Endodermal cell (in vitro differentiated cells): ENCODE results near the gene ROR1. TPM values are rescaled to one million over a fixed set of nuclear protein-coding genes. Genes with fewer than 3 reads are reported as not detected.

Experiments used
- DNase-seq: peaks from one replicate; pipeline ENCODE4 v3.0.0-alpha.2; 2017
- H3K27ac ChIP-seq: 2 replicates; pipeline ENCODE4 v1.5.1; 2013; ENCODE audit warnings: mild to moderate bottlenecking, low read depth, low read length, moderate library complexity
- H3K27me3 ChIP-seq: 2 replicates; pipeline ENCODE4 v1.6.1; 2013; ENCODE audit warnings: mild to moderate bottlenecking, low read length, moderate library complexity; ENCODE audit not compliant: insufficient read depth, control insufficient read depth, poor library complexity, severe bottlenecking
- H3K36me3 ChIP-seq: 2 replicates; pipeline ENCODE4 v1.7.0; 2013; ENCODE audit warnings: mild to moderate bottlenecking, low read length, moderate library complexity; ENCODE audit not compliant: control insufficient read depth, insufficient read depth
- H3K4me1 ChIP-seq: one replicate; pipeline ENCODE4 v1.7.0; 2013; ENCODE audit warnings: low read length; ENCODE audit not compliant: control insufficient read depth, insufficient read depth
- H3K4me3 ChIP-seq: 2 replicates; pipeline ENCODE4 v1.5.1; 2013; ENCODE audit warnings: mild to moderate bottlenecking, low read length, moderate library complexity
- H3K9ac ChIP-seq: 2 replicates; pipeline ENCODE4 v1.6.1; 2013; ENCODE audit warnings: mild to moderate bottlenecking, low read length, moderate library complexity; ENCODE audit not compliant: poor library complexity, severe bottlenecking; ENCODE audit errors: extremely low read depth
- H3K9me3 ChIP-seq: 2 replicates; pipeline ENCODE4 v1.6.1; 2013; ENCODE audit warnings: mild to moderate bottlenecking, low read length, moderate library complexity; ENCODE audit not compliant: control insufficient read depth
- H3K27ac Mint-ChIP-seq: 2 replicates; pipeline ENCODE4 v1.8.0; 2020; ENCODE audit warnings: mixed read lengths
- H3K27me3 Mint-ChIP-seq: 2 replicates; pipeline ENCODE4 v1.8.0; 2021; ENCODE audit warnings: mild to moderate bottlenecking, mixed read lengths; ENCODE audit not compliant: insufficient read depth
- H3K36me3 Mint-ChIP-seq: 2 replicates; pipeline ENCODE4 v1.8.0; 2020; ENCODE audit warnings: low read depth, mixed read lengths
- H3K4me1 Mint-ChIP-seq: 2 replicates; pipeline ENCODE4 v1.8.0; 2020; ENCODE audit warnings: mixed read lengths
- H3K4me3 Mint-ChIP-seq: 2 replicates; pipeline ENCODE4 v1.8.0; 2020; ENCODE audit warnings: mild to moderate bottlenecking, moderate library complexity, mixed read lengths
- H3K9me3 Mint-ChIP-seq: 2 replicates; pipeline ENCODE4 v1.8.0; 2020; ENCODE audit warnings: mild to moderate bottlenecking, mixed read lengths
- CTCF ChIP-seq: fragments of 200-600 bp; sonication (generic); conservative IDR thresholded peaks from 2 replicates; pipeline ENCODE4 v1.5.0; 2021; ENCODE audit warnings: antibody characterized with exemption, mild to moderate bottlenecking
- WGBS, 2 experiments: methylation state at CpG; one replicate each; pipeline versions ENCODE4 v1.1.5 to v1.1.7; 2013; ENCODE audit warnings: missing lambda C conversion rate in 2 of 2, mixed read lengths in 1 of 2; ENCODE audit not compliant: insufficient coverage in 1 of 2, insufficient read length in 1 of 2; 5-methylcytosine and 5-hydroxymethylcytosine counted together
- total RNA-seq, 2 donors: library from RNA; stranded (reverse); fragmentation: NEBNext Ultra II Directional in 1 of 2; extraction: Animal tissue kit (Norgen Biotek cat#: 25700) in 1 of 2; gene quantifications; 2 replicates in 1 of 2; 3 replicates in 1 of 2; pipeline ENCODE4 v1.2.1, GENCODE V29; 2021

Gene ROR1
- total RNA-seq, 2 donors from 2014 or later = 77.4 to 77.9 TPM

GRCh38 chr1:64080941-64081562 lies 307.2 kb downstream of the ROR1 start:
- H3K4me1 ChIP-seq = no peaks in the 10 kb centered on the region
- no peaks in the 10 kb centered on the region for H3K36me3 Mint-ChIP-seq
- peak overlapping the region; percentile 44 for H3K27ac Mint-ChIP-seq
- H3K27me3 Mint-ChIP-seq = no peaks in the 10 kb centered on the region
- no peak overlapping the region for H3K4me3 ChIP-seq
- H3K4me1 Mint-ChIP-seq = peaks cover under 1% of the 10 kb centered on the region
- no peak for TF ChIP-seq CTCF
- H3K27ac ChIP-seq = no peak overlapping the region
- H3K36me3 ChIP-seq = no peaks in the 10 kb centered on the region
- H3K4me3 Mint-ChIP-seq = no peak overlapping the region
- H3K9me3 ChIP-seq = no peaks in the 10 kb centered on the region
- no peak for DNase-seq
- 96% methylated on average over 3 of the region's 3 CpGs; no CpG with 5 or more reads in 1 of the 2 experiments for WGBS, 2 experiments
- H3K9ac ChIP-seq = no peak overlapping the region
- no peaks in the 10 kb centered on the region for H3K27me3 ChIP-seq
- H3K9me3 Mint-ChIP-seq = no peaks in the 10 kb centered on the region

- Mint-ChIP-seq H3K27me3 (no peaks in the 10 kb centered on the region), H3K4me1 (no peaks in the 10 kb centered on the region), H3K4me3 (no peak overlapping the region), H3K27ac (no peak overlapping the region), H3K9me3 (no peaks in the 10 kb centered on the region), H3K36me3 (no peaks in the 10 kb centered on the region)
- TF ChIP-seq CTCF = no peak
- no peak for DNase-seq
- no peaks in the 10 kb centered on the region for H3K4me1 ChIP-seq
- H3K27me3 ChIP-seq = no peaks in the 10 kb centered on the region
- no peak overlapping the region for H3K4me3 ChIP-seq
- no peak overlapping the region for H3K9ac ChIP-seq
- 69 to 88% methylated on average over 3 of the region's 3 CpGs for WGBS, 2 experiments
- no peaks in the 10 kb centered on the region for H3K36me3 ChIP-seq
- H3K9me3 ChIP-seq = no peaks in the 10 kb centered on the region
- H3K27ac ChIP-seq = no peak overlapping the region
These were observed 308.6 kb downstream of the ROR1 start for GRCh38 chr1:64082459-64082858.

- Histone ChIP-seq H3K36me3 (no peaks in the 10 kb centered on the region), H3K27me3 (no peaks in the 10 kb centered on the region), H3K9me3 (no peaks in the 10 kb centered on the region), H3K4me3 (no peak overlapping the region), H3K27ac (no peak overlapping the region), H3K4me1 (no peaks in the 10 kb centered on the region), H3K9ac (no peak overlapping the region)
- H3K4me3 Mint-ChIP-seq = no peak overlapping the region
- H3K27me3 Mint-ChIP-seq = no peaks in the 10 kb centered on the region
- no peak overlapping the region for H3K27ac Mint-ChIP-seq
- H3K9me3 Mint-ChIP-seq = no peaks in the 10 kb centered on the region
- TF ChIP-seq CTCF = no peak
- no peaks in the 10 kb centered on the region for H3K4me1 Mint-ChIP-seq
- 93% methylated on average over 2 of the region's 2 CpGs; no CpG with 5 or more reads in 1 of the 2 experiments for WGBS, 2 experiments
- peaks cover 2% of the 10 kb centered on the region for H3K36me3 Mint-ChIP-seq
- no peak for DNase-seq
These were observed 310.6 kb downstream of the ROR1 start for GRCh38 chr1:64084451-64084850.
